ENCODE measurements around the gene SUN5. TPM values are rescaled to one million over a fixed set of nuclear protein-coding genes. Genes with fewer than 3 reads are reported as not detected.

Gene SUN5
- total and polyA plus RNA-seq, 3 experiments from 2014 or later: not detected

DNA sequence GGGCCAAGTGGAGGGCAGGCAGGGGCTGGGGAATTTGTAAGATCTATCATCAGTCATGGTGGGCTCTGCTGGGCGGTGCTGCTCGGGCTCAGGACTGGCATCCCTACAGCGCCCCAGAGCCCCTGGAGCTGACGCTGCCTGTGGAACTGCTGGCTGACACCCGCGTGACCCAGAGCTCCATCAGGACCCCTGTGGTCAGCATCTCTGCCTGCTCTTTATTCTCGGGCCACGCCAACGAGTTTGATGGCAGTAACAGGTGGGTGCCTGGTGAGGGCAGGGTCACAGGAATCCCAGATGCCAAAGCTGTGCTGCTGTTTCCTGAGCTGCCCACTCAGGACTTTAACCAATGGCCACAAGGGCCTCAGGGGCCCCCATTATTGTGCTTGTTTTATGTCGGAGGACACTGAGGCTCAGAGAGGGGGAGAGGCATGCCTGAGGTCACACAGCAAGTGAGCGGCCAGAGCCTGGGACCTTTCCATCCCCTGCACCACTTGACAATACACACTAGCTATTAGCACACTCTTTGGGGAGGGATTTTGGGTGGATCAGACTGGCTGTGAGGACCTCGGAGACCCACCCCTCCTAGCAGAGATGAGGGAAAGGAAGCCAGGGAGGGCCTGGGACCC, 9.6 kb upstream of the SUN5 start:
- Mint-ChIP-seq H3K4me3 (no peak overlapping the region), H3K9me3 (no peaks in the 10 kb centered on the region)
- CTCF ChIA-PET: no interaction called here

DNA sequence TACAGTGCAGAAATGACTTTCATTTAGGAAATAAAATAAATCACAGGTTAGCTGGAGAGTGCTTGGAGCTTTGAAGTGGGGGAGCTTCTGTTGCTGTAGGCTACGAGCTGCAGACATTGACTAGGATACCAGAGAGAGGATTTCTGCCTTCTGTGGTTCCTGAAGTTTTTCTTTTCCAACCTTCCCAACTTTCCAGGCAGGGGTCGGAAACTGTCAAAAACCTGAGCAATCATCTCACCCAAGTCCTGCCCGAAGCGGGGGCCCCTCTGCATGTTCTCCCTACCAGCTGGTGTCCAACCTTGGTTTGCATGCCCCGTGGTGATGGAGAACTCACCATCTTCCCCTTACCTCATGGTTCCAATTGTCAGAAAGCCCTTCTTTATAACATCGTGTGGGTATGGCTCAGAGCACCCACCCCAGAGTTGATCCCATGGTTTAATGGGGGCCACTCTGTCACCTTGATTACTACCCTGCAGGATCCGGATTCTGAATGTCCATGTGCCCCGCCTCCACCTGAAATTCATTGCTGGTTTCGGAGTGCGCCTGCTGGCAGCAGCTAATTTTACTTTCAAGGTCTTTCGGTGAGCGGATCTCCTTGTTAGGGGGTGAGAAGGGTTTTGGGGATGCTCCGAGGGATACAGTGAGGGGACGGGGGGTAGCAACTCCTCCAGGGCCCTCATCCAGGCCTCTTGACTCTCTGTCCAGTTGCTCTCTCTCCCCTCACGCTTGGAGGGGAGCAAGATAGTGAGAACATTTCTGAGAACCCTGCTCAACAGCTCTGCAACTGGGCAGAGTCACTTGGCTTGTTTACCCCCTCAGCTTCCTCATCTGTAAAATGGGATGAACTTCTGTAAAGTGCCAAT, 8.3 kb upstream of the SUN5 start:
- Histone ChIP-seq H3K36me3 (ENCODE audit: insufficient read depth, low read length) (no peaks in the 10 kb centered on the region), H3K4me1 (ENCODE audit: insufficient read depth, low read length) (no peaks in the 10 kb centered on the region), H3K27me3 (ENCODE audit: insufficient read depth, low read length, poor library complexity, severe bottlenecking) (no peaks in the 10 kb centered on the region), H3K27ac (ENCODE audit: low read depth, low read length) (no peak overlapping the region), H3K9me3 (ENCODE audit: low read length) (no peaks in the 10 kb centered on the region), H3K4me3 (ENCODE audit: low read length) (no peak overlapping the region)
- H3K27me3 Mint-ChIP-seq: peaks cover 0 to 3% of the 10 kb centered on the region in 2 donors
- H3K4me1 Mint-ChIP-seq: peaks cover 5 to 7% (median 6%) of the 10 kb centered on the region in 3 donors
- DNase-seq: no peak
- peak overlapping the region in 1 of 8 donors; percentile 54 for H3K27ac Mint-ChIP-seq
- CTCF ChIA-PET: no interaction called here
- H3K9me3 Mint-ChIP-seq: no peaks in the 10 kb centered on the region
- POLR2A ChIA-PET: no interaction called here
- H3K36me3 Mint-ChIP-seq: no peaks in the 10 kb centered on the region
- H3K4me3 Mint-ChIP-seq: no peak overlapping the region

More for the DNA sequence above, 9.6 kb upstream of the SUN5 start:
- Histone ChIP-seq H3K4me1 (ENCODE audit: insufficient read depth, low read length) (no peaks in the 10 kb centered on the region), H3K4me3 (ENCODE audit: low read length) (no peak overlapping the region), H3K9me3 (ENCODE audit: low read length) (no peaks in the 10 kb centered on the region), H3K36me3 (ENCODE audit: insufficient read depth, low read length) (no peaks in the 10 kb centered on the region), H3K27me3 (ENCODE audit: insufficient read depth, low read length, poor library complexity, severe bottlenecking) (no peaks in the 10 kb centered on the region), H3K27ac (ENCODE audit: low read depth, low read length) (no peak overlapping the region)
- peak in 1 of 5 donors; percentile 28 for DNase-seq
- peaks cover 0 to 3% of the 10 kb centered on the region in 2 donors for H3K27me3 Mint-ChIP-seq
- H3K27ac Mint-ChIP-seq: peak overlapping the region in 1 of 8 donors; percentile 74
- no peaks in the 10 kb centered on the region for H3K36me3 Mint-ChIP-seq
- H3K4me1 Mint-ChIP-seq: peaks cover 5 to 7% (median 6%) of the 10 kb centered on the region in 3 donors
- POLR2A ChIA-PET: no interaction called here

DNA sequence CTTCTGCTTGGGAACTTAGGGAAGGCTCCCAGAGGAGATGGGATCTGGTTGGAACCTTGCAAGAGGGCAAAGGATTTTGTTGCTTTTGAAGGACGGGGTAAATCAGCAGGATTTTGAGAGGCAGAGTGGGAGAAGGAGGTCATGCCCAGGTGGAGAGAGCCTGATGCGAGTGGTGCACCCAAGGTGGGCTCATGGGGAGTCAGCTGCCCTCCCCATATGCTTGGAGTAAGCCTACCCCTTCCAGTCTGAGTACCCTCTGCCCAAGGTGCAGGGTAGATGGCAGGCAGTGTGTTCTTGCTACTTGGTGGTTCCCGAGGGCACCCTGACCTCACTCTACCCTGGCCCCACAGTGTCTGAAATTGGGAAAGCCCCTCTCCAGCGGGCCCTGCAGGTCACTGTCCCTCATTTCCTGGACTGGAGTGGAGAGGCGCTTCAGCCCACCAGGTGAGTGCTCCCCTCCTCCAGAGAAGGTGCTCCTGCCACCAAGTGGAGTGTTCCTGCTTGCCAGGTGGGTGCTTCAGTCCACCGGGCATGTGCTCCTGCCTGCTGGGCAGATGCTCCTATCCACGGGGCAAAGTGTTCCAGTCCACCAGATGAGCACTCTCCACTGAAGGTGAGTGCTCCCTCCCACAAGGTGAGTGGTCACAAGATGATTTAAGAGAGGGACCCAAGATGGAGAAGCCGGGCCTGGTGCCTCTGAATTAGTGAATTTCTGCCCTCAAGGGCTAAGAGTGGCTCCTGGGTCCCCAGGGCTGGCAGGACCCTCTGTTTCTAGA, 6.6 kb upstream of the SUN5 start:
- H3K4me1 ChIP-seq (ENCODE audit: insufficient read depth, low read length): no peaks in the 10 kb centered on the region
- Mint-ChIP-seq H3K36me3 (no peaks in the 10 kb centered on the region), H3K27ac (no peak overlapping the region), H3K4me1 (peaks cover 0 to 2% (median 0%) of the 10 kb centered on the region in 3 donors), H3K27me3 (peaks cover 0 to 3% of the 10 kb centered on the region in 2 donors), H3K4me3 (no peak overlapping the region), H3K9me3 (no peaks in the 10 kb centered on the region)
- H3K9me3 ChIP-seq (ENCODE audit: low read length): no peaks in the 10 kb centered on the region
- ChIA-PET POLR2A (no interaction called here), CTCF (no interaction called here)
- no peaks in the 10 kb centered on the region for H3K36me3 ChIP-seq (ENCODE audit: insufficient read depth, low read length)
- DNase-seq: peak in 1 of 5 donors; percentile 36
- H3K27me3 ChIP-seq (ENCODE audit: insufficient read depth, low read length, poor library complexity, severe bottlenecking): no peaks in the 10 kb centered on the region
- no peak overlapping the region for H3K27ac ChIP-seq (ENCODE audit: low read depth, low read length)
- no peak overlapping the region for H3K4me3 ChIP-seq (ENCODE audit: low read length)

DNA sequence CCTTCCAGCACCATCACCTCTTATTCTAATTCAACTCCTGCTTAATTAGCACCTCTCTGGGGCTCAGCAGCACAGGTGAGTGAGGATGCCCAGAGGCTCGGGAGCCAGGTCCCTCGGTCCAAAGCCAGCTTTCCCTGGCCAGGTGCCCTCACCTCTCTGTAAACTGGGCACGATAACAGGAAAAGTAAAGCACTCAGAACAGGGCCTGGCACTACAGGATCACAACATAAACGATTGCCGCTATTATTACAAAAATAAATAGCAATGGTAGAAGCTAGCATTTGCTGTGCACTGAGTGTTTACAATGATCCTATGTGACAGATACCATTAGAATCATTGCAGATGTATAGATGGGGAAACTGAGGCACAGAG, 5.9 kb upstream of the SUN5 start:
- Histone ChIP-seq H3K4me3 (ENCODE audit: low read length) (no peak overlapping the region), H3K36me3 (ENCODE audit: insufficient read depth, low read length) (no peaks in the 10 kb centered on the region), H3K27ac (ENCODE audit: low read depth, low read length) (no peak overlapping the region), H3K27me3 (ENCODE audit: insufficient read depth, low read length, poor library complexity, severe bottlenecking) (no peaks in the 10 kb centered on the region), H3K9me3 (ENCODE audit: low read length) (no peaks in the 10 kb centered on the region), H3K4me1 (ENCODE audit: insufficient read depth, low read length) (no peaks in the 10 kb centered on the region)
- POLR2A ChIA-PET: no interaction called here
- peaks cover 0 to 4% (median 3%) of the 10 kb centered on the region in 3 donors for H3K4me1 Mint-ChIP-seq
- no peak overlapping the region for H3K4me3 Mint-ChIP-seq
- H3K27ac Mint-ChIP-seq: peak overlapping the region in 1 of 8 donors; percentile 66
- no peak for DNase-seq
- peaks cover 0 to 3% (median 0%) of the 10 kb centered on the region in 5 donors for H3K9me3 Mint-ChIP-seq
- peaks cover 0 to 3% of the 10 kb centered on the region in 2 donors for H3K27me3 Mint-ChIP-seq
- CTCF ChIA-PET: no interaction called here
- peaks cover 0 to 2% (median 0%) of the 10 kb centered on the region in 3 donors for H3K36me3 Mint-ChIP-seq

DNA sequence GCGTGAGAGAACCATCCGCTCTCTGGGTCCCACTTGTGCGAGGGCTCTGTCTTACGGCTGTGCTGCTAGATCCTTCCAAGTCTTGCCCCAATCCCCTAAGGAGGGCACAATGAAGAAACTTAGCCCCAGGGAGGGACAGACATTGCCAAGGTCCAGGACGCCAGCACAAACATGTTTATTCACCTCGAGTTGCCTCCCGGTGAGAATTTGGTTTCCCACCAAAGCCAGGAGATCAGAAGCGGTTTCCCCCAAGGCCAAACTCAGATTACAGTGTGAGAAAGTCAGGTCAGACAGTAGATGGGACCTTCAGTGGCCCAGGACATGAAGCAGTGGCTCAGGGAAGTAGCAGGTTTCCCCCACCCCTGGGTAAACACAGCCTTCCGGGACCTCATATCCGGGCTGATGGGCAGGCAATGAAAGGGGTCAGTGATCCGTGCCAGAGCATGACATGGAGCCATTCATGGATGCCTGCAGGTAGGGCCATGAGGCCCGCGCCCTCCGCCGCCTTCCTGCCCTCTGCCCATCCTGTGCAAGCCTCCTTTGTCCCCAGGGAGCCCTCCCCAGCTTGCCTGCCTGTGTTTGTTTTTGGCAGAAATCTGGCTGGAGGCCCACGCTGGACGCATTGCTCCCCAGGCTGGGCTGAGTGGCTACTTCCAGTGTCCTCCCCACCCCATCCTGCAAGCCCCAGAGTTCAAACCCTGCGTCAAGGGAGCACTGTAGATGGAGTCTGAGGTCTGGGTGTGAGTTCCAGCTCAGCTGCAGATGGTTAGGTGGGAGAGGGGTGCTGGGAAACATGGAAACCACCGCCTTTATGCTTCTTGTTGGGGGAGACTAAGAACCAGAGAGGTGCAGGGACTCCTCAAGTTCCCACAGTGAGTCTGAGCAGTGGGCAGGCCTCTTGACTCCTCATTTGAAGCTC, 5.2 kb upstream of the SUN5 start:
- peak in 1 of 5 donors; percentile 26 for DNase-seq
- H3K9me3 Mint-ChIP-seq: peaks cover 0 to 3% (median 0%) of the 10 kb centered on the region in 5 donors
- no peak overlapping the region for H3K4me3 ChIP-seq (ENCODE audit: low read length)
- H3K36me3 Mint-ChIP-seq: peaks cover 0 to 2% (median 0%) of the 10 kb centered on the region in 3 donors
- H3K27me3 Mint-ChIP-seq: peaks cover 0 to 3% of the 10 kb centered on the region in 2 donors
- H3K27ac ChIP-seq (ENCODE audit: low read depth, low read length): no peak overlapping the region
- H3K27ac Mint-ChIP-seq: peak overlapping the region in 2 of 8 donors; percentile 42 to 72
- H3K4me1 Mint-ChIP-seq: peaks cover 0 to 7% (median 5%) of the 10 kb centered on the region in 3 donors
- ChIA-PET CTCF (no interaction called here), POLR2A (no interaction called here)
- H3K27me3 ChIP-seq (ENCODE audit: insufficient read depth, low read length, poor library complexity, severe bottlenecking): no peaks in the 10 kb centered on the region
- H3K9me3 ChIP-seq (ENCODE audit: low read length): no peaks in the 10 kb centered on the region
- H3K36me3 ChIP-seq (ENCODE audit: insufficient read depth, low read length): no peaks in the 10 kb centered on the region
- no peak overlapping the region for H3K4me3 Mint-ChIP-seq
- H3K4me1 ChIP-seq (ENCODE audit: insufficient read depth, low read length): peaks cover 5% of the 10 kb centered on the region

DNA sequence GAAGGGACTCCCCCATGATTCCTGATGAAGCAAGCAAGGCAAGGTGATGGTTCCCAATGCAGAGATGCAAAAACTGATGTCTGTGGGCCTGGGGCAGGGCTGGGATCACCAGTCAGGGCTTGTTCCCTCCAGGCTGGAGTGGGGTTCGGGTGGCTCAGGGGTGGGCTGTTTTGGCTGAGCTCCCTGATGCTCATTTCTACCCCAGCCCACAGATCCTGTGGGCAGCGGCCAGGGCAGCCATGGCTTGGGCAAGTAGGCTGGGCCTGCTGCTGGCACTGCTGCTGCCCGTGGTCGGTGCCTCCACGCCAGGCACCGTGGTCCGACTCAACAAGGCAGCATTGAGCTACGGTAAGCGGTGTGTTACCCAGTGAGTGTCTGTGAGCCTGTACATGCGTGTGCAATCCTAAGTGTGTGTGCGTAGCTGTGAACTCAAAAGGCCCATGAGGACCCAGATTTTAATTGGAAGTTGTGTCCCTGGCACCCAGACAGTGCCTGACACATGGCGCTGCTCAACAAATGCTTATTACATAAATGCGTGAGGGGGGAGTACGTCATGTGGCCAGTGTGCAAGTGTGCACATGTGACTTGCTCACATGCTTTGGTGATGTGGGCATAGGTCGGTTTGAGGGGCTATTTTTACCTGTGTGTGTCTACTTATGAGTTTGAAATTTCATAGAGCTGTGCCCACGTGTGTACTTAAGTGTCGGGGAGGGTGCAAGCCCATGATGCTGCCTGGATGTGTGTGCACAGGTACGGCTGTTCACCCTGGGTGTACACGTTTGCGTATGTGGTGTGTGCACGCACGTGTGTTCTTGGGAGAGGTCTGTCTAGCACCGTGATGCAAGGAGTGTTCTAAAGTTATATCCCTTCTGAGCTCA, 4.3 kb upstream of the SUN5 start:
- Histone ChIP-seq H3K27ac (ENCODE audit: low read depth, low read length) (no peak overlapping the region), H3K27me3 (ENCODE audit: insufficient read depth, low read length, poor library complexity, severe bottlenecking) (no peaks in the 10 kb centered on the region), H3K4me3 (ENCODE audit: low read length) (no peak overlapping the region), H3K36me3 (ENCODE audit: insufficient read depth, low read length) (no peaks in the 10 kb centered on the region), H3K9me3 (ENCODE audit: low read length) (no peaks in the 10 kb centered on the region), H3K4me1 (ENCODE audit: insufficient read depth, low read length) (peaks cover 11% of the 10 kb centered on the region)
- ChIA-PET POLR2A (no interaction called here), CTCF (no interaction called here)
- Mint-ChIP-seq H3K9me3 (peaks cover 0 to 3% (median 0%) of the 10 kb centered on the region in 5 donors), H3K27ac (peak overlapping the region in 1 of 8 donors; percentile 42), H3K36me3 (peaks cover 0 to 2% (median 0%) of the 10 kb centered on the region in 3 donors), H3K4me1 (peaks cover 0 to 7% (median 5%) of the 10 kb centered on the region in 3 donors), H3K27me3 (peaks cover 0 to 3% of the 10 kb centered on the region in 2 donors), H3K4me3 (no peak overlapping the region)
- no peak for DNase-seq

All from CD8-positive, alpha-beta memory T cell (primary cell).